EL (cell line): ENCODE measurements around the gene NCBP3.
"Not testable (repeated sequence)": the region's sequence is repeated elsewhere in the genome, so short reads cannot be mapped to it uniquely, and the experiment has no call there.

ENCODE experiments used
- DNase-seq: peaks from one replicate; pipeline ENCODE4 v3.0.0-alpha.2; 2016

NCBP3 gene

GRCh38 chr17:3879591-3880417 is 33.8 kb upstream of the NCBP3 start:
- DNase-seq, result no peak

GRCh38 chr17:3879186-3879585 is 33.1 kb upstream of the NCBP3 start:
- peak; percentile 48 for DNase-seq

GRCh38 chr17:3877220-3877619 is 31.2 kb upstream of the NCBP3 start:
- no peak for DNase-seq

- no peak for DNase-seq
Observed at GRCh38 chr17:3875317-3875716, 29.3 kb upstream of the NCBP3 start.

- no peak for DNase-seq
Observed at GRCh38 chr17:3873862-3874261, 27.8 kb upstream of the NCBP3 start.

- no peak for DNase-seq
Observed at GRCh38 chr17:3870871-3871306, 24.8 kb upstream of the NCBP3 start.

GRCh38 chr17:3867606-3868005 is 21.6 kb upstream of the NCBP3 start:
- DNase-seq, result no peak

- no peak for DNase-seq
Observed at GRCh38 chr17:3867106-3867505, 21.1 kb upstream of the NCBP3 start.

GRCh38 chr17:3866276-3866675 is 20.2 kb upstream of the NCBP3 start:
- DNase-seq, result no peak

- DNase-seq, result peak; percentile 84
Observed at GRCh38 chr17:3865176-3865575, 19.1 kb upstream of the NCBP3 start.

- DNase-seq, result no peak
Observed at GRCh38 chr17:3864534-3864933, 18.5 kb upstream of the NCBP3 start.

- DNase-seq, result no peak
Observed at GRCh38 chr17:3861761-3862681, 16.0 kb upstream of the NCBP3 start.

- DNase-seq, result no peak
Observed at GRCh38 chr17:3860939-3861700, 15.1 kb upstream of the NCBP3 start.

GRCh38 chr17:3859940-3860339 is 13.9 kb upstream of the NCBP3 start:
- no peak for DNase-seq

- no peak for DNase-seq
Observed at GRCh38 chr17:3857261-3858105, 11.4 kb upstream of the NCBP3 start.

GRCh38 chr17:3854204-3854603 is 8.2 kb upstream of the NCBP3 start:
- DNase-seq, result not testable (repeated sequence)

- DNase-seq, result no peak
Observed at GRCh38 chr17:3852561-3852960, 6.5 kb upstream of the NCBP3 start.

GRCh38 chr17:3851461-3852100 is 5.5 kb upstream of the NCBP3 start:
- DNase-seq, result no peak

- DNase-seq, result no peak
Observed at GRCh38 chr17:3848229-3848835, 2.3 kb upstream of the NCBP3 start.

GRCh38 chr17:3847165-3847670 is 1.2 kb upstream of the NCBP3 start:
- DNase-seq, result no peak
